OCI-LY7 (cell line): ENCODE measurements around the gene TNIK. TPM values are rescaled to one million over a fixed set of nuclear protein-coding genes. Genes with fewer than 3 reads are reported as not detected.

ENCODE experiments used
- BruUV-seq: library from RNA; stranded (reverse); fragments of 400-500 nt; replicated peaks from 2 replicates; lab custom pipeline; 2021; lab: Mats Ljungman, UMichigan
- CTCF ChIA-PET: fragments of 300-600 bp; sonication (Branson Sonifier 250); formaldehyde crosslinking; loops from one replicate; lab custom pipeline; 2022; ENCODE audit warnings: antibody characterized with exemption; ENCODE audit not compliant: unreplicated experiment; lab: Charles Lee
- POLR2A ChIA-PET: fragments of 300-600 bp; sonication (Branson Sonifier 250); formaldehyde crosslinking; loops from one replicate; lab custom pipeline; 2022; ENCODE audit warnings: antibody characterized with exemption; lab: Charles Lee
- DNase-seq: peaks from one replicate; pipeline ENCODE4 v3.0.0-alpha.2; 2015; ENCODE audit warnings: low spot score
- H2AFZ ChIP-seq: fragments of 200-600 bp; sonication (generic), shearing (Covaris generic); 2 replicates; pipeline ENCODE4 v1.6.1; 2014; ENCODE audit warnings: mild to moderate bottlenecking, antibody characterized with exemption, low read length, moderate library complexity
- H3K27ac ChIP-seq: fragments of 200-600 bp; sonication (generic); 2 replicates; pipeline ENCODE4 v1.5.1; 2014; ENCODE audit warnings: mixed run types, low read depth, mild to moderate bottlenecking, moderate library complexity, low read length, inconsistent platforms; ENCODE audit not compliant: poor library complexity, severe bottlenecking
- H3K36me3 ChIP-seq: fragments of 200-600 bp; sonication (generic); 2 replicates; pipeline ENCODE4 v1.6.1; 2014; ENCODE audit warnings: mild to moderate bottlenecking, antibody characterized with exemption, low read length, moderate library complexity, mixed read lengths; ENCODE audit not compliant: insufficient read depth
- H3K4me1 ChIP-seq: fragments of 200-600 bp; sonication (generic); 2 replicates; pipeline ENCODE4 v1.5.1; 2014; ENCODE audit warnings: mild to moderate bottlenecking, low read length; ENCODE audit not compliant: insufficient read depth, poor library complexity, severe bottlenecking
- H3K4me2 ChIP-seq: fragments of 200-600 bp; sonication (generic); 2 replicates; pipeline ENCODE4 v1.6.1; 2014; ENCODE audit warnings: mild to moderate bottlenecking, low read length
- H3K4me3 ChIP-seq: fragments of 200-600 bp; sonication (generic); 2 replicates; pipeline ENCODE4 v1.5.1; 2014; ENCODE audit warnings: mild to moderate bottlenecking, low read depth, low read length; ENCODE audit not compliant: poor library complexity, severe bottlenecking
- H3K79me2 ChIP-seq: fragments of 200-600 bp; sonication (generic); 2 replicates; pipeline ENCODE4 v1.6.1; 2016; ENCODE audit warnings: low read depth, mild to moderate bottlenecking, low read length, moderate library complexity, mixed read lengths; ENCODE audit not compliant: insufficient read depth
- H3K9me2 ChIP-seq: fragments of 200-600 bp; sonication (generic); 2 replicates; pipeline ENCODE4 v1.6.1; 2016; ENCODE audit warnings: mild to moderate bottlenecking, low read length, mixed read lengths; ENCODE audit not compliant: insufficient read depth
- H3K9me3 ChIP-seq: fragments of 200-600 bp; sonication (generic); 2 replicates; pipeline ENCODE4 v1.6.1; 2014; ENCODE audit warnings: mild to moderate bottlenecking, mixed run types, low read length, mixed read lengths
- H4K20me1 ChIP-seq: fragments of 200-600 bp; sonication (generic); 2 replicates; pipeline ENCODE4 v1.6.1; 2014; ENCODE audit warnings: mild to moderate bottlenecking, antibody characterized with exemption, low read length, moderate library complexity, mixed read lengths; ENCODE audit not compliant: insufficient read depth
- EZH2phosphoT487 ChIP-seq: fragments of 200-600 bp; sonication (generic); IDR thresholded peaks from 2 replicates; pipeline ENCODE4 v1.6.1; 2018; ENCODE audit warnings: low read depth, borderline replicate concordance, mild to moderate bottlenecking, mixed run types, antibody characterized with exemption, low read length, moderate library complexity, mixed read lengths
- intact Hi-C: fragments of 100-400 bp; cut with micrococcal nuclease; formaldehyde crosslinking; loops from one replicate; pipeline ENCODE4 v1.10.0; 2022; ENCODE audit not compliant: unreplicated experiment
- total RNA-seq, 2 experiments: library from RNA; depleted of rRNA in 1 of 2; stranded (reverse); fragments of >200 nt in 1 of 2; shearing (Covaris generic) in 1 of 2; gene quantifications; 2 replicates each; pipeline ENCODE4 v1.2.3, GENCODE V29; 2014 to 2022
- TF ChIP-seq, protein P1 (sequence below): fragments of 200-600 bp; sonication (generic); conservative IDR thresholded peaks from 2 replicates; pipeline ENCODE4 v1.5.1; 2014; ENCODE audit warnings: mild to moderate bottlenecking, antibody characterized with exemption, low read length, moderate library complexity, mixed read lengths

Gene TNIK
- total RNA-seq, 2 experiments from 2014 or later: not detected

DNA sequence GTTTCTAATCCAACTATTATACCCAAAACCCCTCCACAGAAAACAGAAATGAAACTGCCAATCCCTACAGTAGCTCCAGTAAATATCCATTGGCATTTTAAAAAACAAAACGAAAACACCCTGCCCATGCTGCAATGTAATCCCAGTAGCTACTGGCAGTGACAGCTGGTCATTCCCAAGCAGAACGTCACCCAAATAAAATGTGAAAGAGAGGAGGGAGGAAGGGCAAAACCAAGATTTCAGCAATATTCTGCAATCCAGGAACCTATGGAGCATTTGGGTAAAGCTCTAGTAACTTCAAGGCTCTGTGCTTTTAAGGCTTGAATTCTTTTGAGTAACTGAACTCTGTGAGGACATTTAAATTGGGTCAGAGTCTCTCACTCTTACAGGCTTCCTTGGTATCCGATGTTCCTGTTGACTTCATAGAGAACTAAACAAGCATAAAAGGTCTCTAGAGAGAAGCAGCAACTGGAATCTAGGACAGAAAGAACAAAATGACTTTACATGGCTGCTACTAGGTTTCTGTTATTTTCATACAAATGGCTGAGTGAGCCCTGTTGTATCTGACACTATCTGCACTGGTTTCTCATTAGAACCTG lies 136.2 kb downstream of the TNIK start:
- Histone ChIP-seq H3K4me1 (no peaks in the 10 kb centered on the region), H3K27ac (no peak overlapping the region), H2AFZ (no peak overlapping the region), H3K9me3 (no peaks in the 10 kb centered on the region), H3K36me3 (no peaks in the 10 kb centered on the region), H3K9me2 (no peaks in the 10 kb centered on the region), H3K4me2 (no peak overlapping the region), H4K20me1 (no peaks in the 10 kb centered on the region), H3K79me2 (no peaks in the 10 kb centered on the region), H3K4me3 (no peak overlapping the region)
- intact Hi-C loops: no loop called here
- ChIA-PET CTCF (no interaction called here), POLR2A (interaction anchor here (1.3 kb wide), 1 partner anchor 17 kb away, joined by 4 read pairs; no protein-coding TSS in a partner anchor)
- TF ChIP-seq EZH2phosphoT487: no peak
- TF ChIP-seq, protein P1, sequence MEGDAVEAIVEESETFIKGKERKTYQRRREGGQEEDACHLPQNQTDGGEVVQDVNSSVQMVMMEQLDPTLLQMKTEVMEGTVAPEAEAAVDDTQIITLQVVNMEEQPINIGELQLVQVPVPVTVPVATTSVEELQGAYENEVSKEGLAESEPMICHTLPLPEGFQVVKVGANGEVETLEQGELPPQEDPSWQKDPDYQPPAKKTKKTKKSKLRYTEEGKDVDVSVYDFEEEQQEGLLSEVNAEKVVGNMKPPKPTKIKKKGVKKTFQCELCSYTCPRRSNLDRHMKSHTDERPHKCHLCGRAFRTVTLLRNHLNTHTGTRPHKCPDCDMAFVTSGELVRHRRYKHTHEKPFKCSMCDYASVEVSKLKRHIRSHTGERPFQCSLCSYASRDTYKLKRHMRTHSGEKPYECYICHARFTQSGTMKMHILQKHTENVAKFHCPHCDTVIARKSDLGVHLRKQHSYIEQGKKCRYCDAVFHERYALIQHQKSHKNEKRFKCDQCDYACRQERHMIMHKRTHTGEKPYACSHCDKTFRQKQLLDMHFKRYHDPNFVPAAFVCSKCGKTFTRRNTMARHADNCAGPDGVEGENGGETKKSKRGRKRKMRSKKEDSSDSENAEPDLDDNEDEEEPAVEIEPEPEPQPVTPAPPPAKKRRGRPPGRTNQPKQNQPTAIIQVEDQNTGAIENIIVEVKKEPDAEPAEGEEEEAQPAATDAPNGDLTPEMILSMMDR: no peak
- no peak for DNase-seq
- no TSS peak for BruUV-seq

- POLR2A ChIA-PET: interaction anchor here (0.6 kb wide), 1 partner anchor 262 kb away, joined by 3 read pairs; no protein-coding TSS in a partner anchor
- CTCF ChIA-PET: no interaction called here
- Histone ChIP-seq H3K79me2 (no peaks in the 10 kb centered on the region), H3K4me1 (no peaks in the 10 kb centered on the region), H3K9me2 (no peaks in the 10 kb centered on the region), H3K27ac (no peak overlapping the region), H3K9me3 (no peaks in the 10 kb centered on the region), H3K4me3 (no peak overlapping the region), H3K4me2 (no peak overlapping the region), H2AFZ (no peak overlapping the region), H3K36me3 (no peaks in the 10 kb centered on the region), H4K20me1 (no peaks in the 10 kb centered on the region)
- intact Hi-C loops: no loop called here
- no TSS peak for BruUV-seq
- TF ChIP-seq EZH2phosphoT487: no peak
- TF ChIP-seq, protein P1: no peak
- no peak for DNase-seq
These were observed 138.4 kb downstream of the TNIK start for GRCh38 chr3:171321559-171322360.
